GM20000 (cell line): ENCODE data around the gene UBR1.

Source experiments
- DNase-seq: peaks from one replicate; pipeline ENCODE4 v3.0.0; 2012; ENCODE audit warnings: low spot score
- CTCF ChIP-seq: IDR thresholded peaks from 2 replicates; pipeline ENCODE4 v1.5.1; 2012; ENCODE audit warnings: mild to moderate bottlenecking, control low read depth; ENCODE audit errors: extremely low read depth, missing control alignments

The UBR1 gene

GRCh38 chr15:43105778-43106485 lies at the start of gene UBR1:
Gene UBR1, minus strand, starts transcription at chr15:43106038. Its CDS starts 16 bp downstream, at chr15:43106022.
- peak; percentile 87 for DNase-seq
- no peak for TF ChIP-seq CTCF

- no peak for TF ChIP-seq CTCF
- DNase-seq, result no peak
These were observed 47.4 kb upstream of the UBR1 start for GRCh38 chr15:43153269-43153668.

- TF ChIP-seq CTCF, result no peak
- no peak for DNase-seq
These were observed 45.9 kb upstream of the UBR1 start for GRCh38 chr15:43151688-43152087.

- no peak for DNase-seq
- no peak for TF ChIP-seq CTCF
These were observed 44.5 kb upstream of the UBR1 start for GRCh38 chr15:43150191-43150929.

- no peak for TF ChIP-seq CTCF
- no peak for DNase-seq
These were observed 40.3 kb upstream of the UBR1 start for GRCh38 chr15:43146184-43146583.

GRCh38 chr15:43144512-43144911 lies 38.7 kb upstream of the UBR1 start:
- peak; percentile 34 for DNase-seq
- no peak for TF ChIP-seq CTCF

GRCh38 chr15:43143203-43143941 lies 37.5 kb upstream of the UBR1 start:
- DNase-seq, result peak; percentile 49
- no peak for TF ChIP-seq CTCF
